K562 (cell line): ENCODE measurements around the gene NDUFC2. TPM values are rescaled to one million over a fixed set of nuclear protein-coding genes. Genes with fewer than 3 reads are reported as not detected.
A peak's percentile ranks its signal among the peaks of the same experiment; 100 is the strongest.

Experiments used
- E2F3 ChIP-seq: fragments of 250-450 bp; sonication (Bioruptor Pico); IDR thresholded peaks from 2 replicates; pipeline ENCODE4 v1.4.0; 2020; ENCODE audit warnings: mild to moderate bottlenecking
- HDAC2 ChIP-seq: fragments of 450-650 bp; IDR thresholded peaks from 2 replicates; pipeline ENCODE4 v1.6.1; 2016; ENCODE audit warnings: mild to moderate bottlenecking
- JUNB ChIP-seq: fragments of 450-650 bp; formaldehyde crosslinking; conservative IDR thresholded peaks from 2 replicates; pipeline ENCODE4 v1.4.0; 2020; ENCODE audit warnings: mild to moderate bottlenecking
- KDM1A ChIP-seq, 2 experiments: fragments of 450-650 bp; IDR thresholded peaks; 2 replicates each; pipeline ENCODE4 v1.6.1; 2016; ENCODE audit warnings: mild to moderate bottlenecking in 2 of 2
- LARP7 ChIP-seq: fragments of 450-650 bp; IDR thresholded peaks from 2 replicates; pipeline ENCODE4 v1.6.1; 2016
- MXI1 ChIP-seq: IDR thresholded peaks from 2 replicates; pipeline ENCODE4 v1.6.1; 2011; ENCODE audit warnings: low read depth, mild to moderate bottlenecking, improper control_type of control experiment, low read length
- NR2F6 ChIP-seq: fragments of 450-650 bp; formaldehyde crosslinking; IDR thresholded peaks from 2 replicates; pipeline ENCODE4 v1.4.0; 2020; ENCODE audit warnings: mild to moderate bottlenecking
- RNF2 ChIP-seq: sonication (generic); IDR thresholded peaks from 2 replicates; pipeline ENCODE4 v1.6.1; 2016
- SMARCA4 ChIP-seq: fragments of 450-650 bp; IDR thresholded peaks from 2 replicates; pipeline ENCODE4 v1.6.1; 2016
- SREBF1 ChIP-seq: fragments of 150-350 bp; IDR thresholded peaks from 2 replicates; pipeline ENCODE4 v1.6.1; 2014; ENCODE audit warnings: antibody characterized with exemption, low read depth, low read length, borderline replicate concordance
- SRSF7 ChIP-seq: fragments of 200-400 bp; formaldehyde crosslinking; optimal IDR thresholded peaks from 2 replicates; pipeline ENCODE3; 2017; ENCODE audit warnings: mild to moderate bottlenecking, low read depth, low read length
- TBL1XR1 ChIP-seq, 2 experiments: IDR thresholded peaks; 2 replicates each; pipeline ENCODE4 v1.6.1; 2012; ENCODE audit warnings: improper control_type of control experiment in 2 of 2, low read length in 2 of 2, mild to moderate bottlenecking in 1 of 2
- ZNF324 ChIP-seq: fragments of 250-450 bp; sonication (Bioruptor Pico); IDR thresholded peaks from 2 replicates; pipeline ENCODE4 v1.4.0; 2020; ENCODE audit warnings: mild to moderate bottlenecking
- ZNF431 ChIP-seq: sonication (generic); formaldehyde crosslinking; IDR thresholded peaks from 2 replicates; pipeline ENCODE4 v1.8.0; 2022; ENCODE audit warnings: mild to moderate bottlenecking, missing genetic modification reagents
- ZNF644 ChIP-seq: fragments of 200-800 bp; sonication (Bioruptor generic); IDR thresholded peaks from 2 replicates; pipeline ENCODE4 v1.6.1; 2016; ENCODE audit warnings: low read depth, missing genetic modification characterization, missing compliant biosample characterization
- polyA plus RNA-seq, 8 experiments: library from polyadenylated mRNA; depleted of rRNA in 4 of 8; stranded (reverse) in 5 of 8; unstranded in 3 of 8; fragments of >200 nt; fragmentation: Nextera tagmentation in 2 of 8; fragmentation: Illumina TruSeq in 1 of 8; extraction: Ambion mirVana in 2 of 8; extraction: Trizol in 1 of 8; gene quantifications; 2 replicates each; pipeline versions ENCODE4 v1.2.1 to v1.2.3, GENCODE V29; 2011 to 2014; ENCODE audit warnings: inconsistent platforms in 1 of 8, missing spikeins in 1 of 8
- total RNA-seq, 7 experiments: library from RNA; depleted of rRNA in 6 of 7; stranded (reverse); fragments of >200 nt in 6 of 7; fragmentation: Illumina TruSeq in 2 of 7; extraction: Trizol in 2 of 7; gene quantifications; 2 replicates each; pipeline versions ENCODE4 v1.2.1 to v1.2.3, GENCODE V29; 2011 to 2021; ENCODE audit warnings: low replicate concordance in 1 of 7
- TF ChIP-seq, protein P1 (sequence below): fragments of 250-450 bp; sonication (Bioruptor Pico); IDR thresholded peaks from 2 replicates; pipeline ENCODE4 v1.4.0; 2020
- TF ChIP-seq, protein P2 (sequence below): fragments of 250-450 bp; sonication (Bioruptor Pico); IDR thresholded peaks from 2 replicates; pipeline ENCODE4 v1.5.0; 2021
- TF ChIP-seq, protein P3 (sequence below): fragments of 250-450 bp; sonication (Bioruptor Pico); IDR thresholded peaks from 2 replicates; pipeline ENCODE4 v1.4.0; 2020; ENCODE audit warnings: borderline replicate concordance
- TF ChIP-seq, protein P4 (sequence below): IDR thresholded peaks from 2 replicates; pipeline ENCODE4 v1.6.1; 2014; ENCODE audit warnings: antibody characterized with exemption
- TF ChIP-seq, protein P5 (sequence below): fragments of 250-450 bp; sonication (Bioruptor Pico); IDR thresholded peaks from 2 replicates; pipeline ENCODE4 v1.5.0; 2021

The NDUFC2 gene
- total and polyA plus RNA-seq, 9 of the 15 experiments (the other 6 are each of a cell fraction or from before 2014, with no cell fraction given): 168 to 1,119 (median 442) TPM

DNA sequence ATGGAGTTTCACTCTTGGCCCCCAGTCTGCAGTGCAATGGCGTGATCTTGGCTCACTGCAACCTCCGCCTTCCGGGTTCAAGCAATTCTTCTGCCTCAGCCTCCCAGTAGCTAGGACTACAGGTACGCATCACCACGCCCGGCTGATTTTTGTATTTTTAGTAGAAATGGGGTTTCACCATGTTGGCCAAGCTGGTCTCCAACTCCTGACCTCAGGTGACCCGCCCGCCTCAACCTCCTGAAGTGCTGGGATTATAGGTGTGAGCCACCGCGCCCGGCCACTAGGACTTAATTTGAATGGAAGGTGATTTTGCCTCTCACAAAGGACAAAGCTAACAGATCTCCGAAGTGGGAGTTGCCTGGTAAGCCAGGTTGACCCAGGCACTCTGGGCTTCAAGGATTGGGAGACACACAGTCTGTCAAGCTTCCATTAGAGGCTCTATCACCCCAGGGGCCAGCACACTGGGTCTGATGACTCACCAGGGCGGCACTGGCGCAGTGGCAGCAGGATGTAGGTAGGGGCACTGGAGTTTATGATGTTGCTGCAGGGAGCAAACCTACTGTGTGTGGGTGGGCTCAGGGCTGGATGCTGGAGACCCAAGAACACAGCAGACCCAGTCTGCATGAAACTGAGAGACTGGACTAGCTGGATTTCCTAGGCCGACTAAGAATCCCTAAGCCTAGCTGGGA lies 38.8 kb downstream of the NDUFC2 start (continued):
- TF ChIP-seq, protein P1, sequence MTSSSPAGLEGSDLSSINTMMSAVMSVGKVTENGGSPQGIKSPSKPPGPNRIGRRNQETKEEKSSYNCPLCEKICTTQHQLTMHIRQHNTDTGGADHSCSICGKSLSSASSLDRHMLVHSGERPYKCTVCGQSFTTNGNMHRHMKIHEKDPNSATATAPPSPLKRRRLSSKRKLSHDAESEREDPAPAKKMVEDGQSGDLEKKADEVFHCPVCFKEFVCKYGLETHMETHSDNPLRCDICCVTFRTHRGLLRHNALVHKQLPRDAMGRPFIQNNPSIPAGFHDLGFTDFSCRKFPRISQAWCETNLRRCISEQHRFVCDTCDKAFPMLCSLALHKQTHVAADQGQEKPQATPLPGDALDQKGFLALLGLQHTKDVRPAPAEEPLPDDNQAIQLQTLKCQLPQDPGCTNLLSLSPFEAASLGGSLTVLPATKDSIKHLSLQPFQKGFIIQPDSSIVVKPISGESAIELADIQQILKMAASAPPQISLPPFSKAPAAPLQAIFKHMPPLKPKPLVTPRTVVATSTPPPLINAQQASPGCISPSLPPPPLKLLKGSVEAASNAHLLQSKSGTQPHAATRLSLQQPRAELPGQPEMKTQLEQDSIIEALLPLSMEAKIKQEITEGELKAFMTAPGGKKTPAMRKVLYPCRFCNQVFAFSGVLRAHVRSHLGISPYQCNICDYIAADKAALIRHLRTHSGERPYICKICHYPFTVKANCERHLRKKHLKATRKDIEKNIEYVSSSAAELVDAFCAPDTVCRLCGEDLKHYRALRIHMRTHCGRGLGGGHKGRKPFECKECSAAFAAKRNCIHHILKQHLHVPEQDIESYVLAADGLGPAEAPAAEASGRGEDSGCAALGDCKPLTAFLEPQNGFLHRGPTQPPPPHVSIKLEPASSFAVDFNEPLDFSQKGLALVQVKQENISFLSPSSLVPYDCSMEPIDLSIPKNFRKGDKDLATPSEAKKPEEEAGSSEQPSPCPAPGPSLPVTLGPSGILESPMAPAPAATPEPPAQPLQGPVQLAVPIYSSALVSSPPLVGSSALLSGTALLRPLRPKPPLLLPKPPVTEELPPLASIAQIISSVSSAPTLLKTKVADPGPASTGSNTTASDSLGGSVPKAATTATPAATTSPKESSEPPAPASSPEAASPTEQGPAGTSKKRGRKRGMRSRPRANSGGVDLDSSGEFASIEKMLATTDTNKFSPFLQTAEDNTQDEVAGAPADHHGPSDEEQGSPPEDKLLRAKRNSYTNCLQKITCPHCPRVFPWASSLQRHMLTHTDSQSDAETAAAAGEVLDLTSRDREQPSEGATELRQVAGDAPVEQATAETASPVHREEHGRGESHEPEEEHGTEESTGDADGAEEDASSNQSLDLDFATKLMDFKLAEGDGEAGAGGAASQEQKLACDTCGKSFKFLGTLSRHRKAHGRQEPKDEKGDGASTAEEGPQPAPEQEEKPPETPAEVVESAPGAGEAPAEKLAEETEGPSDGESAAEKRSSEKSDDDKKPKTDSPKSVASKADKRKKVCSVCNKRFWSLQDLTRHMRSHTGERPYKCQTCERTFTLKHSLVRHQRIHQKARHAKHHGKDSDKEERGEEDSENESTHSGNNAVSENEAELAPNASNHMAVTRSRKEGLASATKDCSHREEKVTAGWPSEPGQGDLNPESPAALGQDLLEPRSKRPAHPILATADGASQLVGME (CRISPR knock-in tag): no peak
- TF ChIP-seq RNF2 (no peak), HDAC2 (no peak), TBL1XR1 (IDR thresholded peaks at IDR 0.05; ENCODE audit: low read length in 2 of 2) (no peak), MXI1 (no peak), ZNF431 (CRISPR knock-in tag) (no peak), SREBF1 (no peak), SRSF7 (no peak), ZNF644 (no peak), ZNF324 (CRISPR knock-in tag) (no peak), SMARCA4 (peak; percentile 31; the same call in 1 of the 2 replicates), LARP7 (no peak), JUNB (CRISPR knock-in tag) (0 out of 2 replicates have a peak, but pooled peaks have one; percentile 32), NR2F6 (CRISPR knock-in tag) (no peak), E2F3 (no peak), KDM1A (IDR thresholded peaks at IDR 0.05) (no peak)
- TF ChIP-seq, protein P2, sequence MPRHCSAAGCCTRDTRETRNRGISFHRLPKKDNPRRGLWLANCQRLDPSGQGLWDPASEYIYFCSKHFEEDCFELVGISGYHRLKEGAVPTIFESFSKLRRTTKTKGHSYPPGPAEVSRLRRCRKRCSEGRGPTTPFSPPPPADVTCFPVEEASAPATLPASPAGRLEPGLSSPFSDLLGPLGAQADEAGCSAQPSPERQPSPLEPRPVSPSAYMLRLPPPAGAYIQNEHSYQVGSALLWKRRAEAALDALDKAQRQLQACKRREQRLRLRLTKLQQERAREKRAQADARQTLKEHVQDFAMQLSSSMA: no peak
- TF ChIP-seq, protein P3, sequence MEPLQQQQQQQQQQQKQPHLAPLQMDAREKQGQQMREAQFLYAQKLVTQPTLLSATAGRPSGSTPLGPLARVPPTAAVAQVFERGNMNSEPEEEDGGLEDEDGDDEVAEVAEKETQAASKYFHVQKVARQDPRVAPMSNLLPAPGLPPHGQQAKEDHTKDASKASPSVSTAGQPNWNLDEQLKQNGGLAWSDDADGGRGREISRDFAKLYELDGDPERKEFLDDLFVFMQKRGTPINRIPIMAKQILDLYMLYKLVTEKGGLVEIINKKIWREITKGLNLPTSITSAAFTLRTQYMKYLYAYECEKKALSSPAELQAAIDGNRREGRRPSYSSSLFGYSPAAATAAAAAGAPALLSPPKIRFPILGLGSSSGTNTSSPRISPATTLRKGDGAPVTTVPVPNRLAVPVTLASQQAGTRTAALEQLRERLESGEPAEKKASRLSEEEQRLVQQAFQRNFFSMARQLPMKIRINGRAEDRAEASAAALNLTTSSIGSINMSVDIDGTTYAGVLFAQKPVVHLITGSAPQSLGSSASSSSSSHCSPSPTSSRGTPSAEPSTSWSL (CRISPR knock-in tag): no peak
- TF ChIP-seq, protein P4, sequence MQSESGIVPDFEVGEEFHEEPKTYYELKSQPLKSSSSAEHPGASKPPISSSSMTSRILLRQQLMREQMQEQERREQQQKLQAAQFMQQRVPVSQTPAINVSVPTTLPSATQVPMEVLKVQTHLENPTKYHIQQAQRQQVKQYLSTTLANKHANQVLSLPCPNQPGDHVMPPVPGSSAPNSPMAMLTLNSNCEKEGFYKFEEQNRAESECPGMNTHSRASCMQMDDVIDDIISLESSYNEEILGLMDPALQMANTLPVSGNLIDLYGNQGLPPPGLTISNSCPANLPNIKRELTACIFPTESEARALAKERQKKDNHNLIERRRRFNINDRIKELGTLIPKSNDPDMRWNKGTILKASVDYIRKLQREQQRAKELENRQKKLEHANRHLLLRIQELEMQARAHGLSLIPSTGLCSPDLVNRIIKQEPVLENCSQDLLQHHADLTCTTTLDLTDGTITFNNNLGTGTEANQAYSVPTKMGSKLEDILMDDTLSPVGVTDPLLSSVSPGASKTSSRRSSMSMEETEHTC: no peak
- TF ChIP-seq, protein P5, sequence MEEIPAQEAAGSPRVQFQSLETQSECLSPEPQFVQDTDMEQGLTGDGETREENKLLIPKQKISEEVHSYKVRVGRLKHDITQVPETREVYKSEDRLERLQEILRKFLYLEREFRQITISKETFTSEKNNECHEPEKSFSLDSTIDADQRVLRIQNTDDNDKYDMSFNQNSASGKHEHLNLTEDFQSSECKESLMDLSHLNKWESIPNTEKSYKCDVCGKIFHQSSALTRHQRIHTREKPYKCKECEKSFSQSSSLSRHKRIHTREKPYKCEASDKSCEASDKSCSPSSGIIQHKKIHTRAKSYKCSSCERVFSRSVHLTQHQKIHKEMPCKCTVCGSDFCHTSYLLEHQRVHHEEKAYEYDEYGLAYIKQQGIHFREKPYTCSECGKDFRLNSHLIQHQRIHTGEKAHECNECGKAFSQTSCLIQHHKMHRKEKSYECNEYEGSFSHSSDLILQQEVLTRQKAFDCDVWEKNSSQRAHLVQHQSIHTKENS (CRISPR knock-in tag): no peak
